KBM-7 (cell line): ENCODE measurements around the gene DFFB.
"Not testable (repeated sequence)": the region's sequence is repeated elsewhere in the genome, so short reads cannot be mapped to it uniquely, and the experiment has no call there.

ENCODE experiments used
- DNase-seq: peaks from one replicate; pipeline ENCODE4 v3.0.0-alpha.2; 2015
- in situ Hi-C: fragments of 300-500 bp; cut with MboI; formaldehyde crosslinking; loops from 2 replicates; pipeline ENCODE4 v1.14.3; 2020; ENCODE audit warnings: low sequenced_read_pairs, low pct_unique_long_range_greater_than_20kb, mixed read lengths

DFFB gene

DNA sequence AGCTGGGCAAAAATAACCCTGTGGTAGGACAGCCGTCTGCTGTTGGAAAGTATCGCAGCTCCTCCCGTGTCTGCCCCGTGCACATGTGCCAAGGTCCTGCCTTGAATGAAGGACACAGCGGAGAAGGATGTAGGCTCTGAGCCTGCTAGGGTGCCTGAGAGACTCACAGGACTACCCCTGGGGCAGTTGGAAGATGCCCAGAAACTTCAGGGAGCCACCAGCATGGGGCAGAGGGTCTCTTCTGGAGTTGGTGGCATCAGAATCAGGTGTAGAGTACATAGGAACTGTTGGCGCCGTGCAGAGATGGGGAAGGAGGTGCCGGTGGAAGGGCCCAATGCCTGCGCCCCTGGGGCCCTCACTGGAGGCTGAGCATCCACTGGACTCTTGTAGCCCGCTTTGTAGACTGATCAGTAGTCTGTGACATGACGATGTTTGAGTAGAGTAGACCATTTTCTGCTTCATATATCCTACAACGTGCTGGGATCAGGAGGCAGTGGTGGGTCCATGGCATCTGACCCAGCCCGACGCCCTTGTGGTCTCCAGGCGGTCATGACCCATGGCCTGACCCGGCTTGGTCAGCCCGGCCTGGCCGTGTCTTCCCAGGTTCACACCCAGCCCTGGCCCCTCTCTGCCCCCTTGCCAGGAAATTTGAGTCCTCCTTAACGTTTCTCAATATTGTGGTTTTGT, 48.1 kb downstream of the DFFB start:
- in situ Hi-C loops = no loop called here
- DNase-seq = no peak

DNA sequence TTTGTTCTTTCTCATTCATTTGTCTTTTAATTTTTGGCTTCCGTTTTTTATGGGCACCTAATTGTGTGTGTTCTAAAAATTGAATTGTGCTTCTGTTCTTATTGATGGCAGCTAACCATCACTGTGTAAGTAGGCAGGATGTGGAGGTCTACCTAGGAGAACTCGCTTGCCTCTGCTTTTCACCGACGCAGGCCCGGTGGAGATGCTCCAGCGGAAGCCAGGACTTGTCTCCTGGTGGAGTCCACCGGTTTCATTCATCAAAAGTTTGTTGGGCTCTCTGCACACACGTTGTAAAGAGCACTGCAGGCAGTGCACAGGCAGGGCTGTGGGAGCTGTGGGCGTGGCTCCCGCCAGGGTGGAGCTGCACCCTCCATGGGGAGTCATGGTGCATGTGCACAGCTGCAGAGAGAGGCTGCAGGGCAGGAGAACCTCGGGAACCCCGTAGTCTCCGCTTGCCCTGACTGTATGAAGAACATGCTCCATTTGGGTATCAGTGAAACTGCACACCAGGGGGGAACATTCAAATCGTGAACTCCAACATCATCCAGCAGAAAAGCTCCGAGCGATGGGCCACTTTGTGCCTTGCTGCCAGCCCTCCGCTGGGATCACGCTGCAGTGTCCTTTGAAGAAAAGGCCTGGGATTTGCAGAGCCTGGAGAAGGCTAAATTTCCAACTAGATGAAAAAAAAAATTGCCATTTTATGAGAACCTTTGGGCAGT, 48.8 kb downstream of the DFFB start:
- in situ Hi-C loops = no loop called here

GRCh38 chr1:3906672-3907020, 49.4 kb downstream of the DFFB start:
- DNase-seq = no peak
- in situ Hi-C loops = no loop called here

More for the DNA sequence above, 48.8 kb downstream of the DFFB start:
- DNase-seq = no peak

- DNase-seq = peak; percentile 62
- in situ Hi-C loops = no loop called here
These were observed 49.8 kb downstream of the DFFB start for GRCh38 chr1:3907031-3907534.

DNA sequence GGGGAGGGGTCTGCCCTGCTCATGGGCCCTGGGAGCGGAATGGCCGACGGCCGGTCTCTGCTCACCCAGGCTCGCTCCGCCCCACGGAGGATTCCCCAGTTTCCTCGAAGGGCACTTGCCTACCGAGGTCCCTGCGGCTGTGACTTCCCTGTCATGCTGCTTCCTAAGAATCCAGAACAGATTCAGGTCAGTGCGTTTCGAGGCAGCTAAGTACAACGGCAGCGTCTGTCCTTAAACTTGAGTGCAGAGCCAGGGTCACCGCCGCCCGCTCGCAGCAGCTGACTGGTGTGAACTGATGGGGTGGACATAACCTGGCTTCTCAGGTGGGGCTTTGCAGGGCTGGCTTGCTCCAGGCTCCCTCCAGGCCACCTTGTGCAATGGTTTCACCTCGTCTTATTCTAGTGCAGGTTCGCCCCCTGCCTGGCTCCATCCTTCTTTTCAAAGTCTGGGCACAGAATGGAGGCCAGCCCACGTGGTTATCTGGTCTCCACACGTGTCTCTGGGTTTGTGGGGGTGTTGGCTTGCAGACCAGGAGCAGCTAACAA, 50.4 kb downstream of the DFFB start:
- in situ Hi-C loops = no loop called here
- no peak for DNase-seq

DNA sequence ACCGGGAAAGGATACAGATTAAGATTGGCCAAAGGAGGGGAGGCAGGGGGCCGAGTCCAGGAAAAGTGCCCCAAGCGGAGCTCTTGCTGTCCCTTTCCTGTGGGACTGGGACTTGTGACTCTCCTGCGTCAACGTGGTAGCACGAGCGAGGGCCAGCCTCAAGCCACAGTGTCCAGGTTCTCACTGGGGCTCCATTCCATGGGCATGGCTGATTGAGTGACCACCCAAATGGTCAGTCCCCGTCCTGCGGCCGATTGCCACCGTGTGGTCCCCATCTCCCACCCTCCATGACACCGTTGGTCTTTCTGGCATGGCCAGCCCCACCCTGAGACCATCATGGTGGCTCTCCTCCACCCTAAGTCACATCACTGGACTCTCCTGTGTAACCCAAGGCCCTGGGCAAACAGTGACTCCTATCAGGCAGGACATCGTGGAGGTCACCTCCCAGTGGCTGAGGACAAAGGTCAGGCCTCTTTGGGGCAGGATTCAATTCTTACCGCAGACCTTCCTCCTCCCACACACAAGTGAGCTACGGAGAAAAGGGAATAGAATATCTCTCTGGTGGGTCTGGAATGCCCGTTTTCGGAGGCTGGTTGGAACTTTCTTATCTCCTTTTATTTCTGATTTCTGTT, 51.7 kb downstream of the DFFB start:
- no peak for DNase-seq
- in situ Hi-C loops = no loop called here

- in situ Hi-C loops = no loop called here
- no peak for DNase-seq
These were observed 52.3 kb downstream of the DFFB start for GRCh38 chr1:3909615-3910014.

DNA sequence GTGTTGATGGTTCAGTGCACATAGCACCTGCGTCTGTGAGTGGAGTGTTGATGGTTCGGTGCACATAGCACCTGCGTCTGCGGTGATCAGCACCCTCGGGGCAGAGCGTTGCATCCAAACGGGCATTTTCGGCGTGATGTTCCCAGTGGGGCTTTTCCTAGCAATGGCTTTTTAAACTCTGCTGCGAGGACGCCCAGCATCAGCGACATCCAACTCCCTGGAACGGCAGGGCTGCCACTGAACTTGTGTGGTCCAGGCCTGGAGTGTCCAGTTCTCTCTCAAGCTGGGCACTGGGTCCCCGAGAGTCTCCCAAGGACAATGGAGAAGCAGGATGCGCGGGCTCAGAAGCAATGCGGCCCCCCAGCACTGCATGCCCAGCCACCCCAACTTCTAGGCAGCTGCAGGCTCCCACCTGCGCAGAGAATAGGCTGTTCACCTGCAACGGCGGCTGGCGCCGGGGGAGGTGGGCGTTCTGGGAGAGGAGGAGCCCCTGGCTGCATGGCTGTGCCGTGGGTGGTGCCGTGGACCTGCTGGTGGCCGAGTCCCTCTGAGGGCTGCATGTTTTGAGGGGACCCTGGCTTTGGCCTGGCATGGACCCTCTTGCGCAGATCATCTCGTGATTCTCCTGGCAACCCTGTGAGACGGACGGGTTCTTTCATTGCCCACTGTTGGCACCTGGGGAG, 52.9 kb downstream of the DFFB start:
- no peak for DNase-seq
- in situ Hi-C loops = no loop called here

DNA sequence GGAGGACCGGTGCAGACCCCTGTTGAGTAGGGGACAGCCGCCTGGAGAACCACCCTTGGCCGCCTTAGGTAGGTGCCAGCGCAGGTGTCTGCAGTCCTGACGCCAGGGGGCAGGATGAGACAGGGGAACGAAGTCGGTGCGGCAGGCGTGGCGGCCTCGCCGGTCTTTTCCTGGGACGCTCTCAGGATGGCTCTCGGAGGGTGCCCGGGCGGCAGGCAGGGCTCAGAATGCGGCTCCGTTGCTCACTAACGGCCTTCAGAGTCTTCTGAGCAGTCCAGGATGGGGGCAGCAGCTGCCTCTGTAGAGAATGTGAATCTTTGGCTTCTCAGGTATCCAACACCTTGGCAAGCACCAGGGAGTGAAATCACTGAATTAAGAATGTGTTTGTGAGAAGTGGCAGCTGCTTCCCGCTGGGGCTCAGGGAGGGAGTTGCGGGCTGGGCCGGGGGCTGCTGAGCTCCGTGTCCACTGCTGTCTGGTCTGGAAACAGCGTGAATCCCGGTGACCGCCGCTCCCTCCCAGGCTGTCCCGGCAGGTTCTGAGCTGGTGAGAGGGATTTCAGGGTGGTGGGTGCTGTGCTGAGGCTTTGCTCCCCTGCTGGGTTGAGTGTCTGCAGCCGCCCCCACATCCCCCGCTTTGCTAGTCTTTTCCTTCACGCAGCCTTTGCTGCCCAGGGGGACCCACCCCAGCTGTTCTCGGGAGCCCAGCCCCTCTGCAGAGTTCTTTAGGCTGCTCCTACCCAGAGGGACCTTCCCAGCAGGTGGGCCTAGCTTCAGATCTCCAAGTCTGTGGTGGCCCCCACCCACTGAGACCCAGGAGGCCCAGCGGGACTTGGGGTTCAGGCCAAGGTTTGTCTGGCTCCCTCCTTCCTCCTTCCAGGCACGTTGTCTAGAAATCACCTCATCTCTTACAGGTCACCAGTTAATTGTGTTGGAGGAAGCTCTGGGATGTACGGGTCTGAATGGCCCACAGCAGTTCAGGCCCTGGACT, 53.9 kb downstream of the DFFB start:
- peak; percentile 67 for DNase-seq

DNA sequence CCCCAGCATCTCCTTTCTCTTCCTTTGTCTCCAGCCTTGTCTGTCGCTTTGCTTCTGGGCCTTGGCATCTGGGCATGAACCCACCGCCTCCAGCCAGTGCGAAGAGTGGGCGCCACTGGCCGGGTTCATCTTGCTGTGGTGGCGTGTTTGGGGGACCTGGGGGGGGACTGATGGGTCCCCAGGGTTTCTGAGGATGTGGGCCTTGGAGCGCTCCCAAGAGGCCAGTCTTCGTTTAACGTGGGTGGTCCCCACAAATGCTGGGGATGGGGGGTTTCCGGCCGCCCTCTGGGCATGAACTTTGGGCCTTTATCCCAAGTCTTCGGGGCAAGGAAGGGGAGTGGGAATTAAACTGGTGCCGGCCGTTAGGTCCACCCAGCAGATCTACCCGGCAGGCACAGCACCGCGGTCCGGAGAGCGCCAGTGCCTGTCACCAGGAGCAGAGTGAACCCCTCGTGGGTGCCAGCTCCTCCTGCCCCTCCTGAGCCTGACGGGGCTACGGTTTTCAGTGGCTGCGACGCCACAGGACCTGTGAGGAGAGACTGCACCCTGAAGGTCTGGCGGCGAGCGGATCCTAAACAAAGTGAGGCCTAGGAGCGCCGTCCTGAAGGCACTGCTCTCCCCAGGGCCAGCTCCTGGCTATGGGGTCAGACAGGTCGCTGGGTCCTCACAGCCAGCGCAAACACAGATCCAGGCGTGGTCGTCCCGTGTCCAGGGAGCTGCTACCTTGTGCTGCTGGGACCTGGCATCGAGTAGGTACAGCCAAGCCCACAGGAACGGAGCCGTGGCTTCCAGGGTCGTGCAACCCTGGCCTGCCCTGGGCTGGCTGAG, 54.9 kb downstream of the DFFB start:
- DNase-seq = no peak
- in situ Hi-C loops = no loop called here

More for the DNA sequence above, 53.9 kb downstream of the DFFB start:
- in situ Hi-C loops = no loop called here

DNA sequence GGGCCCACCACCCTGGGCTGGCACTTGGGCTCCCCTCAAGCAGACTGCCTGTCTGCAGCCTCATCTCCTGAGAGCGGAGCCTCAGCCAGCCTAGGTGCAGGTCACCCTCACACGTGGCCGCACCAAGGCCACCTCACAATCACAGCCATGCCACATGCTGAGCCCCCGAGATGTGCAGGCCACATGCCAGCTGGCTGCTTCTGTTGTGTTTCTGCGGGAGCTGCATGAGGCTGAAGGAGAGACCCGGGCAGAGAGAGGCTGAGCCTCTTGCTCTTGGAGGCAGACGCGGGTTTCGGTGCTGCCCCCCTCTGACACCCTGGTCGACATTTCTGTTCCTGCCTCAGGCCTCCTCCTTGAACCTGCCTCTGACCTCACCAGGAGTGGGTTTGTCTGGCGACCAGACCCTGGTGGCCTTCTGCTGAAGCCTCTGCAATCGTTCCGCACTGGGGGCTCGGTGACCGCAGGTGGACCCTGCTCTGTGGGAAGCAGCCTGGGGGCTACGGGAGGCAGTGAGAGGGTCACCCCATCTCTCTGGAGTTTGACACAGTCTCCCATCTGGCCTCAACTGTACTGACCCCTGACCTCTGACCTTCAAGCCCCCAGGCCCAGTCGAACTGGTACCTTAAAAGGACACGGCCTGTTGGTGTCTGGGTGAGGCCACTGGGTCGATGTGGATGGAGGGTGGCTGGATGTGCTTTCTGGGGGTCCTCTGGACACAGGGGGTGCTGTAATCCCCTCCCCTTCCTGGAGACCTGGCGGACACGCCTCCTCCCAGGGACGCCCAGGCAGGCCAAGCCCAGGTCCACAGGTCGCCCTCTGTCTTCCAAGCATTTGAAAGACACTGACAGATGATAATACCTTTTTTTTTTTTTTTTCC, 55.8 kb downstream of the DFFB start:
- no peak for DNase-seq
- in situ Hi-C loops = no loop called here

GRCh38 chr1:3914331-3914851, 57.1 kb downstream of the DFFB start:
- in situ Hi-C loops = no loop called here
- DNase-seq = no peak

DNA sequence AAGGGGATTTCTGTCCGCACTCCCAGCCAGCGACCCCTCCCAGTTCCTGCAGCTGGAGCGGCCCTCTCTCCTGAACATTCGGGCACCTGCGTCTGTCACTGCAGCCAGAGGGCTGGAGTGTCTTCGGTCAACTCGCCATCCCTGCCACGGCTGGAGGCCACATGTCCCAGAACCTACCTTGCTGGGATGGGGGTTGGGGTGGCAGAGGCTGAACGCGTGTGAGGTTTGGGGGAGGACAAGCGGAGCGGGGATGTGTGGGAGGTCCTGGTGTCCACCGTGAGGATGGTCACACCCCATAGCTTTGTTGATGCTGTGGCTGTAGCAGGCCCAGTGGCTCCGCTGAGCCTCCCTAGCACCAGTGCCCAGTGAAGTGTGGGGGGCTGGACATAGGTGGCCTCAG, 57.6 kb downstream of the DFFB start:
- in situ Hi-C loops = no loop called here
- DNase-seq = no peak

GRCh38 chr1:3915551-3916121, 58.4 kb downstream of the DFFB start:
- DNase-seq = no peak
- in situ Hi-C loops = no loop called here

DNA sequence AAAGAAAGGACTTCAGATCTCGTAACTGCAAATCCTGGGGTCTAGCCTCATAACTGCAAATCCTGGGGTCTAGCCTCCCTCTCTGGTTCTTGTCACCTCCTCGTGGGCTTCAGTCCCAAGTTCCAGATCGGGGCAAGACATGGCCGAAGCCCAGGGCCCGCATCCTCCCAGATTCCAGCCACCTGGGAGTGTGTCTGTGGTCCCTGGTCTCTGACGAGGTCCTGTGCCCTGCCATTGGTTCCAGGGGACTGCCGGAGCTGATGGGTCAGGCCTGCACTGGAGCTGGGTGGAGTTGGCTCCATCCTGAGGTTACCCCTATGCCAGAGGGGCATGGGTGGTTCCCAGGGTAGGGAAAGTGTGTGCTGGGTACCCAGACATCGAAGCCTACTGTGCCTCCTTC, 60.5 kb downstream of the DFFB start:
- in situ Hi-C loops = no loop called here
- no peak for DNase-seq

DNA sequence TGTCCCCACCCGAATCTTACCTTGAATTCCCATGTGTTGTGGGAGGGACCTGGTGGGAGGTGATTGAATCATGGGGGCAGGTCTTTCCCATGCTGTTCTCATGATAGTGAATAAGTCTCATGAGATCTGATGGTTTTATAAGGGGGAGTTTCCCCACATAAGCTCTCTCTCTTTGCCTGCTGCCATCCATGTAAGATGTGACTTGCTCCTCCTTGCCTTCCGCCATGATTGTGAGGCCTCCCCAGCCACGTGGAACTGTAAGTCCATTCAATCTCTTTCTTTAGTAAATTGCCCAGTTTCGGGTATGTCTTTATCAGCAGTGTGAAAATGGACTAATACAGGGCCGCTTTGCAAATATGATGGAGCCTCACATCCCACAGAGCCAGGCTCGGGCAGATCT, 61.1 kb downstream of the DFFB start:
- in situ Hi-C loops, DNase-seq: not testable (repeated sequence)
